ENCODE data around the gene PDE6B. TPM values are rescaled to one million over a fixed set of nuclear protein-coding genes. Genes with fewer than 3 reads are reported as not detected.

Gene PDE6B
- total RNA-seq, 1 donor from 2014 or later, result 2.1 TPM

GRCh38 chr4:678331-679103 lies 53.1 kb downstream of the PDE6B start:
- ATAC-seq (no peak), DNase-seq (peak; percentile 25)
- intact Hi-C loops (cut with micrococcal nuclease), result no loop called here

DNA sequence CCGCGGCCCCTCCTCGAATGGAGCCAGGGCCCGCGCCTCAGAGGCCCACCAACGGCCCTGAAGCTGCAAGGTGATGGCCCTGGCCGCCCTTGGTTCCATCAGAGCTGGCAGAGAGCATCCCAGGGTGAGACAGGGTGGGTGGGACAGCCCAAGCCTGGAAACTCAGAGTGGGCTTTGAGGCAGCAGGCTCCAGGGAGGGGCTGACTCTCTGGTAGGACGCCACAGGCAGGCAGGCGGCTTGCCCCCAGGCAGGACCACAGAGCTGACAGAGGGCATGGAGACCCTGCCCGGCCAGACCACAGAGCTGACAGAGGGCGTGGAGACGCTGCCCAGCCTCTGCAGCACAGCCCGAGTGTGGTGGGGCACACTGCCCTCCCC lies 53.7 kb downstream of the PDE6B start:
- DNase-seq, result peak; percentile 24
- intact Hi-C loops (cut with micrococcal nuclease), result no loop called here
- no peak for ATAC-seq

- intact Hi-C loops (cut with micrococcal nuclease), result no loop called here
- no peak for DNase-seq
These were observed 54.3 kb downstream of the PDE6B start for GRCh38 chr4:679629-680028.

DNA sequence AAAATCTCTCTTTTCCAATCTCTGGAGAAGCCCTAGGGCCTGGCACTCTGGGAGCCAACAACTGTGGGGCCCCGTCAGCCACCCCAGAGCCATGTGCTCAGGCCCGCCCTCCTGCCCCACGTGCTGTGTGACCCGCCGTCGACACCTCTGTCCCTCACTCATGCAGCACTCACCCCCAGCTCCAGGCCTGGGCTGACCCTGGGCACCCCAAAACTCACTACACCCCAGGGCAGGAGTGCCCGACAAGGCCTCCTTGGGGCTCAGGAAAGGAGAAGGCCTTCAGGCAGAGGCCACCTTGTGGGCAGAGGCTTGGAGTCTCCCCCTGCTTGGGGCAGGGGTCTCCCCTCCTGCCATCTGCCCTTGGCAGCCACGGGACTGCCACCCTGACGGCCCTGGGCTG lies 54.7 kb downstream of the PDE6B start:
- intact Hi-C loops (cut with micrococcal nuclease), result no loop called here
- ATAC-seq (no peak), DNase-seq (peak; percentile 30)

More at GRCh38 chr4:679629-680028, 54.3 kb downstream of the PDE6B start:
- no peak for ATAC-seq

GRCh38 chr4:680551-680927 lies 55.2 kb downstream of the PDE6B start:
- DNase-seq (peak; percentile 42), ATAC-seq (no peak)
- intact Hi-C loops (cut with micrococcal nuclease), result no loop called here

- peak; percentile 86 for DNase-seq
- ATAC-seq, result peak; percentile 60
- intact Hi-C loops (cut with micrococcal nuclease), result no loop called here
These were observed 55.7 kb downstream of the PDE6B start for GRCh38 chr4:680928-681645.

GRCh38 chr4:681736-682451 lies 56.5 kb downstream of the PDE6B start:
- no peak for ATAC-seq
- DNase-seq, result peak; percentile 59
- intact Hi-C loops (cut with micrococcal nuclease), result no loop called here

GRCh38 chr4:682490-683172 lies 57.3 kb downstream of the PDE6B start:
- DNase-seq, result peak; percentile 28
- no peak for ATAC-seq
- intact Hi-C loops (cut with micrococcal nuclease), result no loop called here

- intact Hi-C loops (cut with micrococcal nuclease), result no loop called here
- DNase-seq (peak; percentile 27), ATAC-seq (no peak)
These were observed 58.0 kb downstream of the PDE6B start for GRCh38 chr4:683247-683897.

DNA sequence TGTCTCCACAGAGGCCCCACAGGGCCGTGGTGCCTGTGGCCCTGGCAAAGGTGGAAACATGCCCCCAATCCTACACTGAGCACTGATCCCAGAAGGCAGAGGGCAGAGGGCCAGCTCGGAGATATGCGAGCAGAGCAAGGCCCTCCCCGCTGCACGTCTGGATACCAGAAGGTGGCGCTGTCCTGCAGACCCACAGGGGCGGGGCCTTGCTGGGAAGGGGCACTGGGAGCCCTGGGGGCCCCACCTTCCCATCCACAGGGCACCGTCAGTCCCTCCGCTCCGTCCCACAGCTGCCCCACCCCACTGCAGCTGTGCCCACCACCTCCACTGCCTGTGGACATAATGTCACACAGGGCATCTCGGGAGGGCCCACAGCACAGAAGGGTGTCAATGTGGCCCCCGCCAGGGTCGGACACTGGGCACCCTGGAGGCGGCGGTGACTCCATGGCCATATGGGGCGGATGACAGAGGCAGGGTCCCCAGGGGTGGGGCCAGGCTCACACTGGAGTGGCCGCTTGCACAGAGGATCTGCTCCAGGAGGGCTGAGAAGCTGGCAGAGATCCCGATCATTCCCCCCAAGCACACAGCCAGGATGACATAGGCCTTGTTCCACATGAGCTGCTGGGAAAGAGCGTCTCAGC lies 58.7 kb downstream of the PDE6B start:
- intact Hi-C loops (cut with micrococcal nuclease), result no loop called here
- ATAC-seq, result peak; percentile 31
- DNase-seq, result peak; percentile 85

- ATAC-seq, result no peak
- DNase-seq, result peak; percentile 32
- intact Hi-C loops (cut with micrococcal nuclease), result no loop called here
These were observed 59.4 kb downstream of the PDE6B start for GRCh38 chr4:684623-685327.

GRCh38 chr4:685679-686412 lies 60.5 kb downstream of the PDE6B start:
- ATAC-seq, result no peak
- DNase-seq, result peak; percentile 34
- intact Hi-C loops (cut with micrococcal nuclease), result no loop called here

GRCh38 chr4:686413-687040 lies 61.2 kb downstream of the PDE6B start:
- ATAC-seq (no peak), DNase-seq (peak; percentile 39)
- intact Hi-C loops (cut with micrococcal nuclease), result no loop called here

DNA sequence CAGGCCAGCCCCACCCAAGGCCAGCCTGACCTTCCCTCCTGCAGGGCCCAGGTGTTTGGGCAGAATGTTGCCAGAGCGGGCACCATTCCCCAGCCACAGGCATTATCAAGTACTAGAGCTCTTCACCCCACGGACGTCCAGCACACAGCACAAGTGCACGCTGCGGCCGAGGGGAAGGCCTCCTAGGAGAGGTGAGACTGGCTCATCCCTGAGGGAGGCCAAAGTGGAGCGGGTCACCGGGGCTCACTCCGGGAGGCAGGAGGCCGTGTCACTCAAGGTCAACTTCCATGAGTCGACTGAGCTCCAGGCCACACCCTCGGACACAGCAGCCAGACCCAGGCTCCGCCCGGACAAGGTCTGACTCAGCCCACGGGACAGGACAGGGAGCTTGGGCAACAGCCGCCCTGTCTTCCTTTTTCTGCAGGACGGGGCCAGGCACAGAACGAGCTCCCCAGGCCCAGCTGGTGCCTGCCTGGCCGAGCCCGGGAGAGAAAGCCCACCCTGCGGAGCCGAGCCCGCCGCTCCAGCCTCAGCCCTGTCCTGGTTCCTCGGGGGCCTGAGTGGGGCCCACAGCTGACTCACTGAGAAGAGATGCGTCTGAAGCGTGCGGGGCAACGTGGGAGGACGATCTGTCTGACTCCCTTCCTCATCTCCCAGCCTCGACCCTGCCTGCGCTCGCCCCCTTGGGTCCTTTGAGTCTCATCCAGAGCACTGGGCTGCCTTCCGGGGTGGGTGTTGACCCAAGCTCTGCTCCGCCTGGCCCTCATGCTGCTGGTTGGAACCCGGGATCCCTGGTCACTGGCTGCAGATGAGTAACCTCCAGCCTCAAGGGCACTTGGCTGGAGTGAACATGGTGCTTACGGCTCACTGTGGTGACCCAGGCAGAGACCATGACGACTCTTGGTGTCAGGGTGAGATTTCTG lies 61.9 kb downstream of the PDE6B start:
- intact Hi-C loops (cut with micrococcal nuclease), result no loop called here
- DNase-seq (peak; percentile 94), ATAC-seq (peak; percentile 85)

DNA sequence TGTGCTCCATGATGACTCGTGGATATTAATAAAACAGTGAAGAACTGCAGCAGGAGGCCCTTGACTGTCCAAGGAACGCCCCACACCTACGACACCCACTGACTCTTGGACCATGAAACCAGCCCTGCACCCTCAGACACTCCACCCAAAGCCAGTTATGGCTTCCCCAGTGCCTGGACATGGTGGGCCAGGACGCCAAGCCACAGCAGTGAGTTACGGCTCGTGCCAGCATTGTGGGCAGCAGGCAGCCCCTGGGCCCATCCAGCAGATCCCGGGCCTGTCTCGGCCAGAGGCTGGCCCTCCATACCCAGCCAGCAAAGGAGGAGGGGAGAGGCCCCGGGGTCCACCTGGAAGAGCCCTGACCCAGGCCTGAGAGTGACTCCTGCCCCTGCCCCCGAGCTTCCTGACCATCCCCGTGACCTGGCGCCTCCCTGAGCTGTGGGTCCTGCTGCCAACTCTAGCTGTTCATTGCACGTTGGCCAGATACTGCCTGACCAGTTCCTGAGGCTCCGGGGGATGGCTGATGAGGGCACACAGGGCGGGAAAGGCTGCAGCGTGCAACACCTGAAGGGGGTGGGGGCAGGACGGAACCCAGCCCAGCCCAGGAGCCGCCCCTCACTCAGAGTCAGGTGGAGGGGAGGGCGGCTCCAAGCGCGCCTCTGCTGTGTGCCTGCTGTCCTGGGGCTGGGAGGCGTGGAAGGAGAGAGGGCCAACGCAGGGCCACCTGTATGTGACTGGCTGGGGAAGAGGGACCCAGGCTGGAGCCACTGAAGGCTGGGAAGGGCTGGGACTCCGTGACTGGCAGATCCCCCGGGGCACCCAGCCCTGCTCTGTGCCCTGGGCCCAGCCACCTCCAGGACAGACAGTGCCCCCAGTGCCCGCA lies 62.8 kb downstream of the PDE6B start:
- ATAC-seq (peak; percentile 7), DNase-seq (peak; percentile 41)
- intact Hi-C loops (cut with micrococcal nuclease), result no loop called here
